Right kidney (tissue), 1 donor: Measurements from ENCODE around the gene ERC2.

Experiments
- DNase-seq: peaks from one replicate; pipeline ENCODE4 v3.0.0-alpha.2; 2016

The ERC2 gene

GRCh38 chr3:56183529-56183928, 284.7 kb downstream of the ERC2 start:
- no peak for DNase-seq

DNA sequence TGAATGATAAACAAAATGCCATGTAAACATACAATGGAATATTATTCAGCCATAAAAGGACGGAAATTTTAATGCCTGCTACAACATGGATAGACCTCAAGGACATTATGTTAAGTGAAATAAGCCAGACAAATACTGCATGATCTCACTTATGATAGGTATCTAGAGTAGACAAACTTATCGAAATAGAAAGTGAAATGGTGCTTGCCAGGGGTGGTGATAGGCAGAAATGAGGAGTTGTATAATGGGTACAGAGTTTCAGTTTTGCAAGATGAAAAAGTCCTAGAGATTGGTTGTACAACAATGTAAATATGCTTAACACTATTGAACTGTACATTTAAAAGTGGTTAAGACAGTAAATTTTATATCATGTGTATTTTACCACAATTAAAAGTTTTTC, 287.8 kb downstream of the ERC2 start:
- DNase-seq = no peak

DNA sequence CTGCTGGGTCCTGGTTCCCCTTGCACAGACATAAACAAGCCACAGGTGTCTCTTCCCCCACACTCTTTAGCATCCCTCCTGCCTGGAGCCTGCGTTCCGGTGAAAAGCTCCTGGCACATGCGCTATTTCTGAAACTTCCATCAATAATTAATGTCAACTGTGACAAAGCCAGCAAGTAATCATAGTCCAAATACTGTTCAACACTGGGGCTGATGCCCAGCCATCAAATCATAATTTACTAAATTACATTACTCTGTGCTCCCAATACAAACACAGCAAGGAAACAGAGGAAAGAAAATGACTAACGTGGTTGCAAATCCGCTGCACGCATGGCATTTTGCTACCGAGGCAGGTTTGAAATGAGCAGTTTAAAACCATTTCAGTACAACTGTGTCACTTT, 294.7 kb downstream of the ERC2 start:
- DNase-seq = no peak

DNA sequence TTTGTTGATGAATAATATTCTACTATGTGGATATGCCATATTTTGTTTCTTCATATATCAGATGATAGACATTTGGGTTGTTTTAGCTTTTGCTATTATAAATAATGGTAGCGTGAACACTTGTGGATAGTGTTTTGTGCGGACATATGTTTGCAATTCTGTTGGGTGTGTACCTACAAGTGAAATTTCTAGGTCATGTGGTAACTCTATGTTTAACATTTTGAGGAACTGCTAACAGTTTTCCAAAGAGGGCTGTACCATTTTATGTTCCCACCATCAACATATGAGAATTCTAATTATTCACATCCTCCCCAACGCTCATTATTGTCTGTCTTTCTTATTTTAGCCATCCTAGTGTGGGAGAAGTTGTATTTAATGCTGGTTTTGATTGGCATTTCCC, 303.8 kb downstream of the ERC2 start:
- no peak for DNase-seq

- DNase-seq = no peak
Measured at GRCh38 chr3:56157693-56158362, 310.4 kb downstream of the ERC2 start.

DNA sequence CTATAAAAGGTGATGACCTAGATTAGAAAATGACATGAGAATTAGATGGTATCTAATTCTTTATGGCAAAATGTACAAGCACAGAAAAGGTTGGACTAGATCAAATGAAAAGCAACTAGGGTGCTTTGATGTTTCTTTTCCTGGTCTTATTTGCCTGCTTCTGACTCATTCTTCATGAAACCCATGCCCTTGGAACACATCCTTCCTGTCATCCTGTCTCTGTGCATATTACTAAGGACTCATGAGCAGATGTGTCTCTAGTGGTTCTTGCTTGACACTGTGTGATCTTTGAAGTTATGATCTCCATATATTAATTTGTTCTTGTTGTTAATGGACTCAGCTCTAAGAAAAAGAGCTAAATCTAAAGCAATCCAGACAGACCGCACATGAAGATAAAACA, 314.0 kb downstream of the ERC2 start:
- no peak for DNase-seq

GRCh38 chr3:56147354-56147753, 320.9 kb downstream of the ERC2 start:
- no peak for DNase-seq

DNA sequence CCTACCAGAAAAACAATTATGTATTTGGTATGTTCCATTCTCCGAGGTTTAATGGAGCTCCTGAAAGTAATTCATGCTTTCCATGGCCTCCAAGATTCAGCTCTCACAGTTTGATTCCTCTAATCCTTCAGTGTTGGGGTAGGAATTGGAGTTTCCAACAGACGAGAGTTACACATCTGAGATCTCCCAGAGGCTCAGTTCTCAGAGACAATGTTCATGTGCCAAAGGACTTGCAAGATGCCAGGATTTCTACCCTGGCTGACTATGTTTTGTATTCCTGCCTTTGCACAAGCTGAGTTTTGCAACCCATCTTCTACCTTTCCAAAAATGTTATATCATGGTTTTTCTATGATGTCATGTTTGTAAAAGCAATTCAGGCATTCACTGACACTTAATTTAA, 322.9 kb downstream of the ERC2 start:
- no peak for DNase-seq

- DNase-seq = no peak
Measured at GRCh38 chr3:56144805-56145204, 323.5 kb downstream of the ERC2 start.

- no peak for DNase-seq
Measured at GRCh38 chr3:56137415-56137814, 330.9 kb downstream of the ERC2 start.

- no peak for DNase-seq
Measured at GRCh38 chr3:56136514-56136913, 331.8 kb downstream of the ERC2 start.

DNA sequence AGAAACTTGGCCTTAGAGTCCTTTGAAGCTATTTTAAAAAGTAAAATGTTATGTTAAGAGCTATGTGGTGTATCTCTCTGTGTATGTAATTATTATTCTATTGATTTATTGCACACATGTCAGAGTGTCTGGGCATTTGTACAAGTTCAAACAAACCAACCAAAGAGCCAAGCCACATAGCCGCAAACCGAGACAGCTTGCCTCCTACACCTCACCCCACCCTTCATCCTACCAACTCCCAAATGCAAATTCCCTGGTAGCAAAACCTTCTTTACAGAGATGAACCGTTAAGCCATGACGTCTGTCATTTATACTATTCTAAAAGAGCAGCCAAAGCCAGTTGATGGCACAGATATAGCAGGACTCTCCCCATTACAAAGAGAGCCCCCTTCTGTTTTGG, 332.3 kb downstream of the ERC2 start:
- DNase-seq = no peak

GRCh38 chr3:56133423-56133822, 334.8 kb downstream of the ERC2 start:
- DNase-seq = no peak

- DNase-seq = no peak
Measured at GRCh38 chr3:56132762-56133161, 335.5 kb downstream of the ERC2 start.

- no peak for DNase-seq
Measured at GRCh38 chr3:56131974-56132590, 336.2 kb downstream of the ERC2 start.

DNA sequence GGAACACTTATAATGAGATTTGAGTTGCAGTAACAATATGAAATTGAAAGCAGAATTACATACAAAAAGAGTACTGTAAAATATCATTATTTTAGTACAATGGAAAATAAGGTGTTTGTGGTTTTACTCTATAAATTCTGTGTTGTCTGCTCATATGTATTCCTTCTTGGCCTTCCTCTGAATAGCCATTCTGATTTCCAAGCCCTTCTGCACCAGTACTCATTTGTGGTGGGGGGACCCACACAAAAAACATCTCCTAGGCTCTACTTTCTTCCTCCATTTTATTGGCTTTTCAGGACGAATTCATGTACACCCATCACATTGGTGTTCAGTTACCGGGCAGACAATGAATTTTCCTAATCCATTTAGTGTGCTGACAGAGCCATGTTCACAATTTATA, 338.2 kb downstream of the ERC2 start:
- DNase-seq = no peak

- no peak for DNase-seq
Measured at GRCh38 chr3:56126632-56127031, 341.6 kb downstream of the ERC2 start.

DNA sequence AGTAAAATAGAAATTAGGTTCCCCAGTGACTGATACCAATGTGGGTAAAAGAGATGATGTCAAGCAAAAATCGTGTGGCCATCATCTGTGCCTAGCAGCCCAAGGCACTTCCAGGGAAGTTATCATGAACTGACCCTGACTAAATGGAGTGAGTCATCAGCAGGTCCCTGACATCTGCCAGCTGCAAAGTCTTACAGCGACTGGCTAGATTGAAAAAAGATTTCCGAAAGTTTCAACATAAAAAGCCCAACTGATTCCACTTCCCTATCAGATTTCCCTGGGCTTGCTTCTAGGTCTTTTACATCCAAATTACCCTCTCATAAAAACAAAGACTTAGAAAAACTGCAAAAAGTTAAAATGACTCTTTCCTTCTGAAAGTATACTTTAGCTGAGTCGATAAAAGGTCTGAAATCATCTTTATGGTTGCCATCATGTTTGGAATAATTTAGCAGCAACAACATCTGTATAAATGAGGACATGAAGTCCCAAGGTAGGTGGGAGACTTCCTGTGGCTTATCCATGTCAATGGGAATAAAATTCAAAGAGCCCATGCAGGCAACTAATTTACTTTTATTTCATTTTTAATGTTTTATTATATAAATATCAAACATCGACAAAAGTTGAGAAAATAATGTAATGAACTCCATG, 342.8 kb downstream of the ERC2 start:
- DNase-seq = no peak

- DNase-seq = no peak
Measured at GRCh38 chr3:56124546-56124945, 343.7 kb downstream of the ERC2 start.

DNA sequence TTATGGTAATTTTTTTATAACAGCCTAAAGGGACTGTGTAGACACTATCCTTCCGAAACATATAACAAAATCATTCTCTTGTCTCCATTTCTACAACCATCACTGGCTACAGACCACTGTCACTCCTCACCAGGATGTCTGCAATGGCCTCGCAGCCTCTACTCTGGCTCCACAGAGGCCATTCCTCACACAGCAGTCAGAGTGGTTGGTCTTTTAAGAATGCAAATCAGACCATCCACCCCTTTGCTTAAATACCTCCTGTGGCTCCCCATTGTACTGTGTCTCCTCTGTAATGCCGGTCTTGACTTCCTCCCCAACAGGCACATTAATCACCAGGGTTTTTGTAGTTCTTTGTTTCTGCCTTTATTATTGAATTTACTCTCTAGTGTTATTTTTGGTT, 344.8 kb downstream of the ERC2 start:
- DNase-seq = no peak

DNA sequence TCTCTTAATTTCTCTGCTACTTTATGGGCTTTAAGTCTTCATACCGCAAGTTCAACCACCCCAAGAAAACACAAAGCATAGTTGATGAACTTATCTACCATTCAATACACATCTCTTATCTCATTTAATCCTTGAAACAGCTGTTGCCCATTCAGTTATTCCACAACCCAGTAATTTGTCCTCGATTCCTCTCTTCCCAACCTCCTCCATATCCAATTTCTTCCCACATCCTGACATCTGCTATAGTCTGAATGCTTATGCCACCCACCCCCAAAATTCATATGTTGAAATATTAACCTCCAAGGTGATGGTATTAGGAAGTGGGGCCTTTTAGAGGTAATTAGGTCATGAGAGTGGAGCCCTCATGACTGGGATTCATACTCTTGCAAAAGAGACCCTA, 345.4 kb downstream of the ERC2 start:
- DNase-seq = no peak

GRCh38 chr3:56121716-56122115, 346.6 kb downstream of the ERC2 start:
- DNase-seq = no peak

- DNase-seq = no peak
Measured at GRCh38 chr3:56119575-56120349, 348.5 kb downstream of the ERC2 start.
